HG03108 (cell line): Measurements from ENCODE around the gene TBX15.
"Not testable (repeated sequence)": the region's sequence is repeated elsewhere in the genome, so short reads cannot be mapped to it uniquely, and the experiment has no call there.

Source experiments
- ATAC-seq: cut with Tn5 transposase; IDR thresholded peaks from one replicate; pipeline ENCODE4 v1.9.1; 2021; ENCODE audit warnings: moderate library complexity; ENCODE audit not compliant: unreplicated experiment

TBX15 gene

DNA sequence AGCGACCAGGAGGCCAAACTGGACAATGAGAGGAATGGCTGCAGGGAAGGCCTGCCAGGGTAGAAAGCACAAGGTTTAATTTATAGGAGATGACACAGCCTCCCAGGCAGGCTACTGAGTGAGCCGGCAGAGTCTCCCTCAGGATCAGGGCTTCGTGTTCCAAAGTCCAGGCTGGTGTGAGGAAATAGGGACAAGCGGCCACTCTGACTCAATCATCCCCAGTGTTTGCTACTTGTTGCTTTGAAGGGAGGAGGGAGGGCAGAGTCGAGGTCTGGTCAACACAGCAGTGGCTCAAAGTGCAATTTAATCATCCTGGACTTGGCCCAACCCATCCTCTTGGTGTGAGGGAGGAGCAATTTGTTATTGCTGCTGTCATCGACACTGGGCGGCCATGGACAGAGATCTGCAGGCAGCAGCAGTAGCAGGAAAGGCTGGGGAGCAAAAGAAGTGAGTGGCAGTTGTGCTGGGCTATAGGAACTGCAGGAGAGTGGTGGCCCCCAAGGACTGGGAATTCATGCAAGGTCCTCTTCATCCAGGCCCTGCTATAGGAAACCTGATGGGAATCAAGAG lies 27.5 kb downstream of the TBX15 start:
- ATAC-seq, result no peak

DNA sequence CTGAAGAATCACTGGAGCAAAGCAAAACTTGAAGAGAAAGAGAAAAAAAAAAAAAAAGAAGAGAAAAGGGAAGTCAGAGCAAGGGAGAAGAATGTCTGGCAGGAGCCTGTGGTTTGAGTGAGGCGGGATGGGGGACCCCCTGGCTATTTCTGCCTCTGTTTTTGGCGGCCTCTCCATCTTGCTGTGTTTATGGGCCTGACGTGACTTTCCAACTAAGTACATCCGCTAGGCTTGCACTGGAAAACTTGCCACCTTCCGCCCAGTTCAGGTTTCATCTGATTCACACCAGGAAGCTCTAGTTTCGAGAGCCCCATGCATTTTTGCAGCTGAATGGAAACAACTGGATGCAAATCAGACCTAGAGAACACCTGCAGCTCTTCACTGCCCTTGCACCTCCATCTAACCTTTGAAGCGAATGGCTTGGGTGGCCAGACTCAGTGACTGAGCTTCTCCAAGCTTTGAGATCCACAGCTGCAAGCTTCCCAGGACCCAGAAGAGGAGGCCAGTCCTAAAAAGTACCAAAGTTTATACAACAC lies 28.0 kb downstream of the TBX15 start:
- ATAC-seq, result peak; percentile 81

DNA sequence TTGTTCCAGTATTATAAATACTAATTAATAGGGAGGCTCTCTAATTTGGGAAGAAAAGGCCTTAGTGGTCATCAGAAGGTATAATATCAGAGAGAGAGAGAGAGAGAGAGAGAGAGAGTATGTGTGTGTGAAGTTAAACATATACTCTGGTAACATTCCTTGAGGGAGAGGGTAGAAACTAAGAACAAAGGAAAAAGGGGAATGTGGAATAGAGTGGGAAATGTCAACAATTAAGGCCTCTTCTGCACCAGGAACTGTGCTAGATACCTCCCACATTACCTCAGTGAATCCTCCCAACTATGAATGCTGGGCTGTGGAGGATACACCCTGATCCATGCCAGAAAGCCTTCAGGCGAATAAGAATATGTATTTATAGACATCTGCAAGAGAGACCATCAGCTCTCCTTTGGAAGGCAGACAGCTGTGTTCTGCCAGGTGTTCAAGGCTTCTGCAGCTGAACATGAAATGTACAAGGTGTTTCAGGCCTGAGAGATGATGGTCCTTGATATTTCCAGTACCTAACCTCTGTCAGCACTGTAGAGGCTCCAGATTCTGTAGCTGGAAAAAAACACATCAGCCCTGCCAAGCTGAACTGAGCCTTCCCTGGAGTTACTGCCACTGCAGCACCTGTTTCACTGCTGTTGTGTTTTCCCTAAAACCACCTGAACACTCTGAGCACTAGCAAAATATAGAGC lies 29.1 kb downstream of the TBX15 start:
- no peak for ATAC-seq

DNA sequence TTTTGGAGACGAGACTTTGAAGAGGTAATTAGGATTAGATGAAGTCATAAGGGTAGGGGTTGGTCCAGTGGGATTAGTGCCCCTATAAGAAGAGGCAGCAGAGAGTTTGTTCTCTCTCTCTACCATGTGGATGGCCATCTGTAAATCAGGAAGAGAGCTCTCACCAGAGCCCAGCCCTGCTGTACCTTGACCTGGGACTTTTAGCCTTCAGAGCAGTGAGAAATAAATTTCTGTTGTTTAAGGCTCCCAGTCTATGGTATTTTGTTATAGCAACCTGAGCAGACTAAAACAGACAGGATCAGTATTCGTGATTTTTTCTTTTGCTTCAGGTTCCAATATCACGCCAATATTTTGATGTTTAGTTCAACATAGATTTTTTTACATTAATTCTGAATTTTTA lies 30.0 kb downstream of the TBX15 start:
- ATAC-seq, result no peak

DNA sequence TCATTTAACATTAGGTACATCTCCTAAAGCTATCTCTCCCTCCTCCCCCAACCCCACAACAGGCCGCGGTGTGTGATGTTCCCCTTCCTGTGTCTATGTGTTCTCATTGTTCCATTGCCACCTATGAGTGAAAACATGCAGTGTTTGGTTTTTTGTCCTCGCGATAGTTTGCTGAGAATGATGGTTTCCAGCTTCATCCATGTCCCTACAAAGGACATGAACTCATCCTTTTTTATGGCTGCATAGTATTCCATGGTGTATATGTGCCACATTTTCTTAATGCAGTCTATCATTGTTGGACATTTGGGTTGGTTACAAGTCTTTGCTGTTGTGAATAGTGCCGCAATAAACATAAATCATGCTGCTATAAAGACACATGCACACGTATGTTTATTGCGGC lies 30.6 kb downstream of the TBX15 start:
- ATAC-seq, result not testable (repeated sequence)

DNA sequence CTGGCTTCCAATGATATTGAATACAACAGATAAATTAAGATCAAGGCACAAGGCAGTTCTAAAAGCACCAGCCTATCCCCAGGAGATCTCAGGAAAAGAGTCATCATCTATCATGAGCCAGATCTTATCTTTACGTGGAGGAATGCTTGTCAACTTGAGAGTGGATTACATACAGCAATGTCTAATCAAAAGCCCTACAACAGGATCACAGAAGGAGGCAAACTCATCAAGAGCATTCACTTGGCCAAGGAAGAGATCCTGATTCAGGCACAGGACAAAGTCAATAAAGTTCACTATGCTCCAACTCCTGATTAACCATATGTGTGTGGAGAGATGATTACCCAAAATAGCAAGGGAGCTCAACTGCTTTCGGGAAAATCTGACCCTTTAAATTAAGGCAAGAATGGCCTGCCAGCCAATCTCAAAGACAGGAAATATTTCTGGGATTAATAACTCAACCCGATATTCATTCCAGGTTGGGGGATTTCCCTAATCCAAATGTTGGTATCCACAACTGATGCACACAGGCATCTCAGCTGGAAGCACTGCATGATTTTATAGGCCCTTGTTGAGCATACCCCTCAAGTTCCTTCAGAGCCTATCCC lies 33.7 kb downstream of the TBX15 start:
- no peak for ATAC-seq

DNA sequence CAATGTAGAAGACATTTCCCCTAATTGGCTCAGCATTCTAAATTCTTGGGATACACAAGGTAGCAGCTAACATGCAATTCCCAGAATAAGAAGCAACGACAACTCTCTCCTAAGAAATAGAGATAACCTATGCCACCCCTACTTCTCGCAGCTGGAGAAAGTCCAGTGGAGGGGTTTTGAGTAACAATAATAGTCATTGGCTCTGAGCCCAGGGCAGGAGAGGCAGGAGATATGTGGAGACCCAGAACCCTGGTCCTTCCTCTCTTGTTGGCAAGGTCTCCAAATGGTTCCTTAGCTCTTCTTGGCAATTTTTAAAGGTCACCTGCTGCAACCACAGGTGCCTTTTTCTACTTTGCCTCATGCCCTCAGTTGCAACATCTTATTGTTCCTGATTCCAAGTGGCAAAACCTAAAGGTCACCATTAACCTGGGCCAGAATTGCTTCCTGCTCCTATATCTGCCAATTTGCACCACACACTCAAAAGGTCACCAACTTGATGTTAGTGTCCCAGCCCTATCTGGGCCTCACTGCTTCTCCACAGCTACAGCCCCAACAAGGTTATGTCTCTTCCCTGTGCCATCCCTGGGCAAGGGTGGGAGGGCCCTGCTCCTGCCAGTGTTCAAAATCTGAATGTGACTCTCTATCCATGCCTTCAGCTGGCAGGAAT lies 36.7 kb downstream of the TBX15 start:
- ATAC-seq, result no peak

DNA sequence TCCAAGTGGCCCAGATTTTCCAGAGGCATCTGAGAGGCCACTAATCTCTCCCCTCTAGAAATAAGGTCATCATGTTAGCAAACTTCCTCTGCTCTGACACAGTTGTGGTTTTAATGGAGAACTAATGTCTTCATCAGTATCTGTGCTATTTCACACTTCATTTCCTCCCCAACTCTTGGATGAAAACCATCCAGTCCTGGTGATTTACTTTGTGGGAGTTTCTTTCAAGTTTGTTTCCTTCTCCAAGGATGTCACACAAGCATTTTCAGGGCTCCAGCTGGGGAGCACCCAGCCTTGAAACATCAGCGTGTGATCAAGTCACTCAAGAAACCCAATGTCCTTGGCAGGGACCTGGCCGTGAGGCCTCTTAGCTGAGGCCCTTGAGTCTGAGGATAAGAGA lies 38.8 kb downstream of the TBX15 start:
- ATAC-seq, result no peak

DNA sequence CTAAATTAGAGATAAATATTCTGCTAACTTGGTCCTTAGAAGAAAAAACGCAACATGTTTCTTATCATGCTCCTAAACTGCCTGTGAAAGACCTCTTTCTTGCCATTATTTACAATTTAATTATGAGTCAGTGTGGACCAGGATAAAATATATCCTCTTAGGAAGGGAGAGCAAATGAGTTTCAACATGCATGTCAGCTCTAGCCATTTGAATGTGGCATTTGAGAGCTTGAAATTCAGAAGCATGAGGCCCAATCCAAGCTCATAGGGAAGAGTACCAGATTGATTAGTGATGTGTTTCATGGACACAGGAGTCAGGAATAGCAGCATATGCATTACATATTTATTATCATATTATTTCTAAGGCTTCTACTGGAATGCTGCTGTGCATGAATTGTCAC lies 39.3 kb downstream of the TBX15 start:
- ATAC-seq, result no peak

DNA sequence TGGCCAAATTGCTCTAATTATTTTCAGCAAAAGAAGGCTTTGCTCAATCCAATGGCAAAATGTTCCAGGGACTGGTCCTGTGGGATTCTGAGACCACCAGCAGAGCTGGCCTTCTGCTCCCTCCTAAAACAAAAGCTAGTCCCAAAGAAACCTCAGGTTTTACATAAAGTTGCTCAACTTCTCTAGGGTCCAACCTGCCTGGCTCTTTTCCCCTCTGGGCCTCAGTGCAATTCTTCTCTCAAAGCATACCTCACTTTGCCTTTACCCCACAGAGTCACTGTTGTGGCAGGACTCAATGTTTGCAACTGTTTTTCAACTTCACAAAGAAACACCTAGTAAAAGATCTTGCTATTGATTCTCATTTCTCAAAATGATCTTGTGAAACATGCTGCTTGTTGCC lies 39.8 kb downstream of the TBX15 start:
- no peak for ATAC-seq

DNA sequence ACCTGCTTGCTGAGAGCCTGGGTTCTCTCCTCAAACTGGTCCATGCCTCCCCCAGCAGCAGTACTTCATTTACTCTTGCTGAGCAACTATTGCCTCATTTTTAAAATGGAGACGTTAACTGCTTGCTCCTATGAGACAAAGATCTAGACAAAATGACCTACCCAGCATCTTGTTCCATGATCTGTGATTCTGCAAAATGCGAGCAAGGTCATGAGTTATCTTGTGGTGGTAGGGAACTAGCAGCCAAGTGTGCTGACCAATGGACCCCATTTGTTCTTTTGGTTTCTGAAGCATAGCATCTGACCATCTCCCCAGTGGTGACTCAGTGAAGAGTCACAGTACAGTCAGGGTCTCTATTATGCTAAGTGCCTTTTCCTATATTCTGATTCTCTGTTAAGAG lies 40.4 kb downstream of the TBX15 start:
- ATAC-seq, result no peak

DNA sequence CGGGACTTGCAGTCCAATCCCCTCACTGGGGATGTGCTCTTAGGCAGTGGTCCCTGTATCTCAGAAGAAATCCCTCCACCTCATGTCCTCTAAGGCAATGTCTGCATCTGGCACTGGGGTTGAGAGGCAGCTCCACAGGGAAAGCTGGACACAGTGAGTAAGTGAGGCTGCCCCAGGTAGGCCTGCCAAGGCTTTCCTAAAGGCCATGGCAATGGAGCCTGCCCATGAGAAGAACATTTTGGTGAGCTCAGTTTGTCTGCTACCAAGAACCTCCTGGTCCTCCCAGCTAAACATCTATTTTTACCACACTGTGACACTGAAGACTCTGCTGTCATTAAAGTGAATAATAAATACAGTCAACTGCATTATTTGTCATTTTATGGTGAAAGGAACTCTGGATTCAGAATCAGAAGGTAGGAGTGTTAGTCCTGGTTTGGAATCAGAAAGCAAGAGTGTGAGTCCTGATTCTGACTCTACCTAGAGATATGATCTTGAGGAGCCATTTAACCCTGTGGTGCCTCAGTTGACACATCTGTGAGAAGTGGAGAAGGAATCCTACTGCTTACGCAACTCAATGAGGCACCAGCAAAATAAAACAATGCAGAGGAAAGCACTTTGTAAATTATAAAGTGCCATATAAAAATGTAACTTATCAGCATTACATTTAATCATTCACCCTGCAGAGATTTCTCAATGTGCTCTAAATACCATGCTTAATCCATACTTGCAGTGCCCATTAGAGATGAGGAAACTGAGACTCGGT lies 41.0 kb downstream of the TBX15 start:
- ATAC-seq, result no peak

DNA sequence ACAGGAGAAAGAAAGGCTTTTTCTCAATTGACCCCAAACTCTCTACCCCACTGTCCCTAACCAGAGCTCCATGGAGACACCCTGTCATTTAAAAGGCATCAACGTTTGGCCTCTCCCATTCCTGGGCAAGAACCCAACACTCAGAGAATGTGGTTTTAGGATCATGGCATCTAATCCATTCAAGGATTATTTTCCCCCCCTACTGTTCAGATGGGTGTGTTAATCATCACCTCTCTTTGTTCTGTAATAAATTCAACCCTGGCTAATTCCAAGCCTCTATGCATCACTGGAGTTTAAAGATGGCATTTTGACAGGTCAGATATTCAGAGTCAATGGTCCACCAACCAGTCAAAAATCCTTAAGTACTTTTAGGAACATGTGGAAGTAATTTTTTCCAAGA lies 42.7 kb downstream of the TBX15 start:
- ATAC-seq, result no peak

DNA sequence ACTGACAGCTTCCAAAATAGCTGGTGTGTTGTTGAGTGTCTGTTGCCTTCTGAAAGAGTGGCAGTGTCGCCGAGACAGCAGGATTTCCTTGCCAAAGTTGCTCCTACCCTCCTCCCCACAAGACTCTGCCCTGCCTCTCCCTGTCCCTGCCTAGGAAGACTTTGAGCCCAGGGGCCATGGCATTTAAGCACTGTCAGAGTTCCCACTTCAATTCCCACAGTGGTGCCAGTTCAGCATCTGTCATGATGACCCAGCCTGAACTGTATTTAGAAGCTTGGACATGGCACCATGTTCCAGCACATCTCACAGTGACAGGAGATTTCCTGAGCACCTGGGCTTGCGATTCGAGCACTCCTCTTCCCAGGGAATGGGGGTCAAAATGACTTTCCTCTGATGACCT lies 43.6 kb downstream of the TBX15 start:
- ATAC-seq, result no peak

DNA sequence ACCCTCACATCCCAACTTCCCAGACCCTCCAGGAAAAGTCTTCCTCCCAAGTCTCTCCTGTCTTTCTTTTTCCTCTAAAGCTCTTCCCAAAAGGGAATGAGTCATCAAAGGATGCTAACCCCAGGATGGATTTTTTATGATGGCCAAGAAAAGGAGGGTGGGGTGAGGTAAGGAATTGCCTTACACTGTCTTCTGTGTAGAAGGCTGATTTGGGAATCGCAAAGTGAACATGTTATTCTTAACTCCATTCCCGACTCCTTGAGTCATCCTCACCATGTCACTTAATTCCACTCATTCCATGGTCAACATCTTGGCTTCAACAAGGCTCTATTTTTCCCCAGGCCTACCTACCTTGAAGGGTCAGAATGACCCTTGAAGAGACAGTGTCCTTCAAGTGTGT lies 44.0 kb downstream of the TBX15 start:
- no peak for ATAC-seq

DNA sequence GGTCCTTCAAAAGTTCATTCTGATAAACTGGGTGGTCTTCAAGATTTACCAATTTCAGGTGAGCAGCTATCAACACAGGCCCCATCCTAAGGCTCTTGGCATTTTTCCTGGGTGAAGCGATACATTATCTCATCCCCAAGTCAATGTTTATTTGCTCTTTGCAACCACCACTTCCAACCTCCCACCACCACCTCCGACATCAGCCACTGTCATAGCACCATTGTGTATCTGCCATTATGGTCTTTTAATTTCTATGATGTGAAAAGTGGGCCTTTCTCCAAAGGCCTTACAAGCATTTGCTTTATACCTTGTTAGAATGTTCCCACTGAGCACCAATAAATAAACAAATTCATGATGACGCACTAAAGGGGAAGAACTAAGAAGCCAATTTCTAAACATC lies 47.2 kb downstream of the TBX15 start:
- no peak for ATAC-seq

DNA sequence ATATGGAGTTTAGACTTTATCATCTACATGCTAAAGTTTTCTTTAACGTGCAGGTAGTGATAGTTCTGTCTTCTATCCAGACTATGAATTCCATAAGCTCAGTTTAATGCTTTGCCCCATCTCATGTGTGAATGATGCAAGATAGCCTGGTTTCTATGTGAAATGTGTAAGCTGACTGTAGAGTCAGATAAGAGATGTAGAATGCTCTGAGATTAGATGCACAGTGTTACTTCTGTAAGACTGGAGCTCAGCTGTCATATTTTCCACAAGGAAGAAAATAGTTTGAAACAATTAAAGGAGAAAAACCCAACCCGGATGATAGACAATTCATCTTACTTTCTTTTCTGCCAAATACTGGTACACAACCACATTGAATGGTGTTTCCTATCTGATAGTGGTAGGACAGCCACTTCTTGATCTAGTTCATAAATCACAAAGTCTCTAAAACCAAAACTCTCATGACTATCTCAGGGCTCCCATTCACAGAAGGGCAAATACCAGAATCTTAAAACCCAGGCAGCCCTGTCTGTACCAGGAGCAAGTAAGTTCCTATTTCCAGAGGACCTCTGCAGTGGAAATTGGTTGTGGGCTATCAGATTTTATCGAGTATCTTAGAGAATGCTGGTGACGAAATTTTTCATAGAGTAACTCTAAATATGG lies 50.6 kb downstream of the TBX15 start:
- no peak for ATAC-seq

DNA sequence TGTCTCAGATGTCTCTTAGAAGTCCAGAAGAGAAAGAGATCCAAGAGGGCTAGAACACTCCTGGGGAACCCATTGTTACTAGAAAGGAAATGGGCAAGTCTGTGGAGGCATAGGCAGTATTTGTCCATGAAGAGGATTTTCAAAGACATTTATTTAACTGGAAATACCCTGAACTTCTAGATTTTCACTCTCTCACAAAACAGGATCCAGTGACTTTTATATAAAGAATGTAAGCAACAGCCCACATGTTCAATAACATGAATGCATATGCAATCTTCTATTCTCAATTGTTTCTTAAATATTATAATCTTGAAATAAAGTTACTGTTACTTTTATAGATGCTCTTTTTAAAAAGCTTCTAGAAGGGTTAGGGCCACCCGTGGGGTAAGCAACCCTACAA lies 53.4 kb downstream of the TBX15 start:
- ATAC-seq, result no peak

DNA sequence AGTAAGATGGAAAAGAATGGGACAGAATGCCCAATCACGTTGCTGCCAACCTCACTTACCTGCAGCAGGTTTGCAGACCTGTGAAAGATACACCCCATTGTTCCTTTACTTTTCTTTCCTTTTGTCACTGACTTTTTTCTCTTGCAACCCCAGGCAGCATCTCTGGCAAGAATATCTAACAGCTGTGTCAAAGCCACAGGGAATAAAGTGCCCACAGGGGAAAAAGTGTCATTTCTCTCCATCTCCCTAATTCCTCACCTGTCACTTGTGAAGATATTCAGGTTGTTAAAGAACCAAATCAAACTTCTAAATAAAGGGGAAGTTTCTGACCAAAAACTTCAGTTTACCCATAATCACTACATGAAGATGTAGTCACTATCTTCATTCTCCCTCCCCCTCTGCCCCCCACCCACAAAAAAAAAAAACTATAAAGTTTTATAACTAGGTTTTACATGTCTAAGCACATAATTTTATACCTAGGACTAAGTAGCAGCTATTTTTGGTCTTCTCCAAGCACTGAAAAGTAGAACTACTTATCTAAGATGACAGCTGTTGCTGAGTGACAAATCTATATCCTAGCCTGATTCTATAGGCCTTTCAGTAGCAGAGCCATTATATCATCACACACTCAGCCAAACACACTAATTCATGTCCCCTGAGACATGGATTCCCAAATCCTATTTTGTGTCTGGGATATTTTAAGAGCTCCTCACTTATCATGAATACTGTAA lies 54.9 kb downstream of the TBX15 start:
- no peak for ATAC-seq

DNA sequence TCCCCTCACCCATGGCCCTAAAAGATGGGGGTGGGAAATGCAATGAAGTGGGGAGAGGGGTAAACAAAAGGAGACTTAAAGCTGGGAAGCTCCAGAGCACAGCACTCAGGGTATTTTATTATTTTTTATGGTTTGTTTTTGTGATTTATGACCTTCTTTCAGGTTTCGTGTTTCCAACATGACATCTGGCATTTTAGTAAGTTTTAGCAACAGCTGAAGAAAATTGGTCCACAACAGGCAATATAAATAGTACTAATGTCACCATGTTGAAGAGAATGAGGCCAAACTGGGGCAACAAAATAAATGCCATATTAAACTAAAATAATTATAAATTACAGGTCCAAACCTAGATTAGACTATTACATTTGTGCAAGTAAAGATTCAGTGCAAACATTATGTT lies 56.3 kb downstream of the TBX15 start:
- ATAC-seq, result no peak
